ENCODE results near the gene POPDC2. TPM values are rescaled to one million over a fixed set of nuclear protein-coding genes. Genes with fewer than 3 reads are reported as not detected.

POPDC2 gene
- total RNA-seq: under 1 TPM; 0.78 to 0.99 TPM

GRCh38 chr3:119660474-119661440, at the start of gene POPDC2:
POPDC2 (minus strand) TSS chr3:119660589; CDS start chr3:119660423, 166 bp downstream.
- H3K36me3 ChIP-seq (replicated peaks in 1 of 2; ENCODE audit: insufficient read depth in 1 of 2, low read depth in 2 of 2): no peaks in the 10 kb centered on the region
- peak within 1 kb of the TSS in 1 of 4 donors; percentile 19 for H3K27ac ChIP-seq
- DNase-seq (no peak), ATAC-seq (peak; percentile 27)
- peaks cover 11% of the 10 kb centered on the region for H3K4me1 ChIP-seq
- intact Hi-C loops (cut with DNase I): no loop called here
- TF ChIP-seq CTCF (IDR thresholded peaks at IDR 0.05): no peak
- no peaks in the 10 kb centered on the region for H3K27me3 ChIP-seq
- H3K9me3 ChIP-seq: no peaks in the 10 kb centered on the region
- 69 to 81% methylated on average over 9 of the region's 9 CpGs for WGBS, 2 donors
- no peak within 1 kb of the TSS for H3K4me3 ChIP-seq

- H3K27me3 ChIP-seq: no peaks in the 10 kb centered on the region
- no peaks in the 10 kb centered on the region for H3K9me3 ChIP-seq
- no peaks in the 10 kb centered on the region for H3K36me3 ChIP-seq (replicated peaks in 1 of 2; ENCODE audit: insufficient read depth in 1 of 2, low read depth in 2 of 2)
- peak overlapping the region in 1 of 2 donors; percentile 50 for H3K4me3 ChIP-seq
- 20 to 24% methylated on average over 8 of the region's 8 CpGs for WGBS, 2 donors
- DNase-seq (no peak), ATAC-seq (no peak)
- H3K27ac ChIP-seq: peak overlapping the region in 2 of 4 donors; percentile 59 to 69
- TF ChIP-seq CTCF (IDR thresholded peaks at IDR 0.05) (no peak), POLR2A (IDR thresholded peaks at IDR 0.05) (peak in 2 of 3 donors; percentile 21 to 23)
- intact Hi-C loops (cut with DNase I): no loop called here
- peaks cover 24% of the 10 kb centered on the region for H3K4me1 ChIP-seq
Observed at GRCh38 chr3:119703820-119704531, 43.6 kb upstream of the POPDC2 start.

- peak; percentile 99 for ATAC-seq
- Histone ChIP-seq H3K27ac (peak within 1 kb of the TSS; percentile 45 to 69 (median 56)), H3K4me1 (peaks cover 24% of the 10 kb centered on the region), H3K36me3 (replicated peaks in 1 of 2; ENCODE audit: insufficient read depth in 1 of 2, low read depth in 2 of 2) (no peaks in the 10 kb centered on the region), H3K27me3 (no peaks in the 10 kb centered on the region), H3K4me3 (peak within 1 kb of the TSS; percentile 50 to 62), H3K9me3 (no peaks in the 10 kb centered on the region)
- DNase-seq: peak; percentile 98 to 99 (median 99)
- TF ChIP-seq POLR2A (IDR thresholded peaks at IDR 0.05) (peak; percentile 46 to 67 (median 59)), CTCF (IDR thresholded peaks at IDR 0.05) (no peak)
- intact Hi-C loops (cut with DNase I): no loop called here
- WGBS, 2 donors: 2 to 3% methylated on average over 33 to 56 of the region's 59 CpGs
Observed at GRCh38 chr3:119702530-119703527, 42.4 kb upstream of the POPDC2 start, which contains the start of gene CFAP91. CFAP91 (plus strand) TSS chr3:119703022; CDS start chr3:119703099, 77 bp downstream.

Data from body of pancreas (tissue), 4 donors.